Measurements from ENCODE around the gene UGT1A6.

The UGT1A6 gene

DNA sequence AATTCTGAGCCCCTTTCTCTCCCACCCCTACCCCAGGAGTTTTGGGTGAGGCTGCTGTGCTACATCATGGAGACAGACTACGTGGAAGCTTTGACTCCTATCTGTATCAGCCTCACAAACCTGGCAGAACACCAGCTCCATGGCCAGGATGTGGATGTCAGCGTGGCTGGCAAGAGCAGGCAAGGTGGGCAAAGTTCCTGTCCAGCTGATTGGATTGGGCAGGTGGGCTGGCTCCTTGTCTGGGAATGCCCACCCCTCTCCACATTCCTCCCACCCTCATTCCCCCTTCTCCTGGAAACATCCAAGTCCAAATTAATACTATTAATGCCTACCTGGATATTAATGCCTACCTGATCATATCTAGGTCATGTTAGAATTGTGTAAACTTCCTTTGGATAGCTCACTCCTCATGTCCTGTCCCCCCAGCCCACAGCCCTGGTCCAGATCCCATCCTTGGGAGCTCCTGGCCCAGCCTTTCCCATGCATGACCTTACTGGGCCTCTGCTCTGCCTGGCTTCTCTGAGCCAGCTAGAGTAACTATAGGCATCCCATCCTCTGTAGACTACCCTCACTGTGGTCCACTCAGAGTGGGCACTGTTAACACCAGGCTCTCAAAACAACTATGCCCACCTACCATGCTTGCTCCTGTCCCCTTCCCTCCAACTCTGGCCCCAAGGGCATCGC is 109.6 kb downstream of the UGT1A6 start:
- no peak for DNase-seq (ENCODE audit: low read depth)

DNA sequence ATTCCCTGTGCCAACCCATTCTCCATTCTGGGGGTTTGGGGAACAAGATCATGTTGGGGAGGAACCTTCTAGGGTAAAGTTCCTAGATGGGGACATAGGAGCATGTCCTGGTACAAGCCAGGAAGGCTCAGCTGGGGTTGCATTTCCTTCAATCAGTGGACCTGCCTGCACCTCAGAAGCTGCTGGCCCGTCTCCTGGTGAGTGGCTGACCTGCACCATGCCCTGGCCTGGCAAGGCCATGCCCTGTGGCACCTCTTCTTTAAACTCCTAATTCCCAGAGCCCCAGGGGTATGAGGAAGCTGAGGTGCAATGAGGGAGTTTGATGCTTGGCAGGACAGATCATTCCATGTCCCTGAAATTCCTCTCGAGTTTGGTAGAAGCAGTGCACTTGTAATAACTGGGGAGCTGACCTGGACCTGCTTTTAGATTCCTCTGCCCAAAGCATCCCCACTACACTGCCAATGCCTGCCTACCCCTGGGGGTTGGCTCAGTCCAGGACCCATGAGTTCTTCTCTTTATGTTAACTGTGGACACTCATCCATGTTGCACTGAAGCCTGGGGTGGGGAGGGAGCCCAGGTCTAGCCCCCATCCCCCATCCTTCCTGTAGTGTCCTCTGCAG is 110.7 kb downstream of the UGT1A6 start:
- no peak for DNase-seq (ENCODE audit: low read depth)

DNA sequence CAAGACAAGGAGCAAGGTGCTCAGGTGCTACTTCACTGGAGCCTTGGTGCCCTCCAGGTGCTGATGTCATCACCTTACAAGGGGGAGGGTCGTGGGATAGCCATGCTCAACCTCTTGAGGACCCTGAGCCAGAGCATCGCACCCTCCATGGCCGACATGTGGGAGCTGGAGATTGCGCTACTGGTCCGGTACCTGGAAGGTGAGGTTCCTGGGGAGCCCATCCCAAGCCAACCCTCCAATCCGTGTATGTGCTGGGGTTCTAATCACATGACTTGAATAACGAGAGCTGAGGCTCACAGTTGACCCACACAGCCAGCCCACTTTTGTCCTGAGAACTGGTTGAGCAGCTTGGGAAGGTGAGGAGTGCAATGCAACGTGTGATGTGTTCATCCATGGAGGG is 111.3 kb downstream of the UGT1A6 start:
- no peak for DNase-seq (ENCODE audit: low read depth)

DNA sequence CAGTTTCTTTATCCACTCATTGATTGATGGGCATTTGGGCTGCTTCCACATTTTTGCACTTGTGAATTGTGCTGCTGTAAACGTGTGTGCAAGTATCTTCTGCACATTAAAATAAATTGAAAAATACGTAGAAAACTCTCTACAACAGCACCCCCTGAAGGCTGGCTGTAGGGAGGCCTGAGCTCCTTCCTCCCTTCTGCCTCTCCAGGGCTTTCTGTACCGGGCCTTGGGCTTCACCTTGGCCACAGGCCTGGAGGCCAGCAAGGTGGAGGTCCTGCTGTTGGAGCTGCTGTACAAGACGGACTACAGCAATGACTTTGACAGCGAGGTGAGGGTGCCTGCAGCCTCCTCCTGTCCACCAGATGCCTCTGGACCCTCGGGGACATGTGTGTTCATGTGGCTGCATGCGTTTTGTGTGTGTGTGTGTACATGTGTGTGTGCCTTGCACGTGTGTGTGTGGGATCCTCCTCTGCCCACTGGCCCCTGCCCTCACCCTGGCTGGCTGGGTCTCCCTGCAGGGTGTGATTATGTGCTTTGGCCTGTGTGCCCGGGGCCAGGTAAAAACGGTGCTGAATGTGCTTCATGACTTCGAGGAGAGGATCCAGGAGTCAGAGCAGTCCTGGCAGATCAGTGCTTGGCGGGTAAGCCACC is 114.7 kb downstream of the UGT1A6 start:
- no peak for DNase-seq (ENCODE audit: low read depth)

DNA sequence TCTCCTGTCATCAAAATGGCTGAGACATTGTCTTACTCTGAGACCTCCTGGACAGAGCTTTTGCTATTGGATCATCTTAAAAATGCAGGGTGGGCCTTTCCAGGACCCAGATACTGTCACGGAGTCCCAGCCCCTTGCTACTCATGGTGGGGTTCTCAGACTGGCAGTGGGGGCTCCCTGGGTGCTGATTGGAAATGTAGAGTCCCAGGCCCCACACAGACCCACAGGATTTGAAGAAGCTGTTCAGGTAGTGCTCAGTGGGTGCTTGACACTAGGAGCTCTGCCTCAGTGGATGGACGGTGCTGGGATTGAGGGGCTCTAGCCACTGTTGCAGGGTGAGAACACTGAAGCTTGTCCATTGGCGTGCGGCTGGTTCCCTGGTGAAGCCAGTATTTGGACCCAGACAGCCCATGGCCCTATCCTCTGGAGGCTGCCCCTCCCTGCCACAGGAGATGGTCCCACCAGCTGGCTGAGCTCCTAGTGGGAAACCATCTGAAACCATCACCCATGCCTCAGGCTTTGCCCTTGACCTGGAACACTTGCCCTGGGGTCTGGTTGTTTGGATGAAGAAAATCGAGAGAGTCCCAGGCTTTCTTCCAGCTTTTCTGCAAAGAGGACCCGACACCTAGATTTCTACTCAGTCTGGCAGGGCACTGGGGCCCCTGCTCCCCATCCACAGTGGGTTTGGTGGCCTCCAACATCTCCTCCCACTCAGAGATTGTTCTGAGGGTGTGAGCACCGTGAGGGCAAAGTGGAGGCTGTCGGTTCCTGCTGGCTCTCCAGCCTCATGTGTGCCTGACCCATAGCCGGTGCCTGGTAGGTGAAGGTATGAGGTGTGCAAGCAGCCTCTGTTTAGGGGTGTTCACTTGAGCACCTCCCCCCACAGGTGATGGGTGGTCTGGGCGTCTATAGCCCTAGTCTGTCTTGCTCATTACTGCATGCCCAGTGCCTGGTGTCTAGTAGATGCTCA is 115.6 kb downstream of the UGT1A6 start:
- DNase-seq (ENCODE audit: low read depth), result no peak

DNA sequence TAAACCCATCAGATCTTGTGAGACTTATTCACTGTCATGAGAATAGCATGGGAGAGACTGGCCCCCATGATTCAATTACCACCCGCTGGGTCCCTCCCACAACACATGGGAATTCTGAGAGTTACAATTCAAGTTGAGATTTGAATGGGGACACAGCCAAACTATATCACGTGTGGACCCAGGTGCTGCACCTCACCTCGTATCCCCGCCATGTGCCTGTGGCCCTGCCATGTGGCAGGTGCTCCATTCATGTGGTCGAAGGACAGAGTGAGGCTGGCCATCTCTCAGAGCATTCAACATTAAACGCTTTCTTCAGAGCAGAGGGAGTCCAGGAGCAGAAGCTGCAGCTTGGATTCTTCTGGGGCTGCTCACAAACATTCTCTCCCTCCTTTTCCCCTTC is 117.7 kb downstream of the UGT1A6 start:
- no peak for DNase-seq (ENCODE audit: low read depth)

DNA sequence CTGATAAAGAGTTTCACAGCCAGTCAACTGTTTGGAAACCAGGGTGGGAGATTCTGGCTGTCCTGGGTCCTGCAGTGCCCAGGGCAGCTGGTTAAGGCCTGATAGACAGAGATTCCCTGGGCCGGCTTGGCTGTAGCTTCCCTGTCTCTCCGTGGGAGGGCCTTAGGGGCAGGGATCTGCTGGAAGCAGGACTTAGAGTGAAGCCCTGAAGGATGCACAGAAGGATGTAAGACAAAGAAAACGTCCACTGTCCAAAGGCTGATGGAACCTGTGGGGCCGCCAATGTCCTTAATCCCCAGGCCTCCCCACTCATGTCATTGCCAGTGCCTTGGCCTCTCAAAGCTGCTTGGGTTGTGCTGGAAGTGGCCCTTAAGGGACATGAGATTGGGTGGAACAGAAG is 118.4 kb downstream of the UGT1A6 start:
- DNase-seq (ENCODE audit: low read depth), result no peak

DNA sequence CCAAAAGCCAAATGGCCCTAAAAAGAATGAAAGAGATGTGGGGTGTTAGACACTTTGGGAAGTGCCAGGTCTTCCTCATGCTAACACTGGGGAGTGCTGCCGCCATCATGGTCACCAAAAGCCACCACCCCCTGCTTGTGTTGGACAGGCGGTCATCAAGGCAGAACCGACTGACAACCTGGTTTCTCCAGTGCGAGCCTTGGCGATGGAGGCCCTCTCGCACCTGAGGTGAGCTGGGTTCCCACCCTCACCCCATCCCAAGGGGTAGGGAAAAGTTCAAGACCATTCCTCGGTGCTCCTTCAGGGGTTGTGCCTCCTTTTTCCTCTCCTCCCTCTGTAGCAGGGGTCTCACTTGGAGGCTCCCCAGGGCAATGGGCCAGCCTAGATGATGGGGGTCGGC is 119.0 kb downstream of the UGT1A6 start:
- no peak for DNase-seq (ENCODE audit: low read depth)

DNA sequence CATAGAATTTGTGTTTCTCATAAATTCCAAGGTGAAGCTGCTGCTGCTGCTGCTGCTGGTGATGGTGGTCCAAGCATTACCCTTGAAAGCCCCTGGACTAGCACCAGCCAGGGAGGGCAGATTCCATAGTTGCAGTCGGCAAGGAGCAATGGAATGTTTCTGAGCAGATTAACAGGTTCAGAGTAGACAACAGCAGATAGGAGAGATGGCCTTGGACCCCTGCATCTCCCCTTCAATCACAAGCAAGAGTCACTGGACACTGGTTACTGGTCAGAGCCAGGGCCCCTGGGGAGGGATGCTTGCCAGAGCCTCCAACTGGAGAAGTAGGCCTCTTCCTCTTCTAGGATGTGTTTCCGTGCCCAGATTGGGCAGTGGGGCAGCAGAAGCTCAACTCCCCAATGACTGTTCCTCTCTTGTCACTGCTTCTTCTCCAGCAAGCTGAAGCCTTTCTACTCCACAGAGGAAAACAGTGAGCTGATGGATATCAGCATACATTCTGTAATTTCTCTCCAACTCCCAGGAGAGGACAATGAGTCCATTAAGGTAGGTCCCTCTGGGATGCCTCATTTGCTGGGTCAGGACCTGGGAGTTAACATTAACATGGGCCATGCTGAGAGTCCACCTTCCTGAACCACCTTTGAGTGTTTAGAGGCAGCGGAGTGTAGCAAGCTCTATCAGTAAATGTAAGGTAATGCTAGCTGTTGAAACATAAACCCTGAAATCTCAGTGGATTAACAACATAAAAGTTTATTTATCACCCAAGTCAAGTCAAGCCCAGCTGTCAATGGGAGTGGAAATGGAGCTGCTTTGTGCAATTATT is 120.8 kb downstream of the UGT1A6 start:
- DNase-seq (ENCODE audit: low read depth), result no peak

DNA sequence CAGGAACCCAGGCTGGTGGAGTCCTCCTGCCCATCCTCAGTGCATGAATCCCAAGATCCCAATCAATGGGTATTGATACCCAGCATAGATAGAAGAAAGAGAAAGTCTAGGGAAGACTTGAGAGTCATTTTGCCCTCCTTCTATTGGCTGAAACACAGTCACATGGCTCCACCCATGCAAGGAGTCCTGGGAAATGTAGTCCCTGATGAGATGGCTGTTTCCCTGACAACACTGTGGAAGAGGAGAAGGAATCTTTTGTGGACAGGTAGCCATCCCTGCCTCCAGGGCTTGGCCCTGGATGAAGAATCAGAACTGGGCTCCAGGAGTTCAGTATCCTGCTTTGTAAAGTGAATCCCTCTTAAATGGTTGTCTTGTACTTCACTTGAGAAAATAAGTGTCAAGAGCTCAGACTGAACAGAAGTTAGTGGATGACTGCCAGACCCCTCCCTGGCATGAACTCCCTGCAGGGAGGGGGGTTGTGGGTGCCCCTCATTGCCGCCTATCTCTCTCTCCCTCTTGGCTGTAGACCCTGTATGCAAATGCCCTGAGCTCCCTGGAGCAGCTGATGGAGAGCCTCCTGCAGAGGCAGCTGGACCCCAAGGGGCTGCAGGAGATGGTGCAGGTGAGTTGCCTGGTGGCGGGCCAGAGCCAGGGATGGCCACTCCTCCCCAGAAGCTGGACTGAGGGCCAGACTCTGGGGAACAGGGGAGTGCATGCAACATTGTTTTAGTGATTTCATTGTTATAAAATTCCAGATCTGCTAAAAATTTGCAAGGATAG is 121.6 kb downstream of the UGT1A6 start:
- no peak for DNase-seq (ENCODE audit: low read depth)

DNA sequence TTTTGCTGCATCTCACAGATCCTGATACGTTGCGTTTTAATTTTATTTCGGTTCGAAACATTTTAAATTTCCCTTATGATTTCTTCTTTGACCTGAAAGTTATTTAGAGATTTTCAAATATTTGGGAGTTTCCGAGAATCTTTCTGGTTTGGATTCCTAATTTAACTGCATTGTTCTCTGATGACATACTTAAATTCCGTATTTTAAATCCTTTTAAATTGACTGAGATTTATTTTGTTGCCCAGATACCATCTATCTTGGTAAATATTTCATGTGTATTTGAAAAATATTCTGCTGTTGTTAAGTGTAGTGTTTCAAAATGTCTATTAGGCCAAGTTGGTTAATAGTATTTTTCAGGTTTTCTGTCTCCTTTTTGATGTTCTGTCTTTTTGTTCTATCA is 123.2 kb downstream of the UGT1A6 start:
- no peak for DNase-seq (ENCODE audit: low read depth)

DNA sequence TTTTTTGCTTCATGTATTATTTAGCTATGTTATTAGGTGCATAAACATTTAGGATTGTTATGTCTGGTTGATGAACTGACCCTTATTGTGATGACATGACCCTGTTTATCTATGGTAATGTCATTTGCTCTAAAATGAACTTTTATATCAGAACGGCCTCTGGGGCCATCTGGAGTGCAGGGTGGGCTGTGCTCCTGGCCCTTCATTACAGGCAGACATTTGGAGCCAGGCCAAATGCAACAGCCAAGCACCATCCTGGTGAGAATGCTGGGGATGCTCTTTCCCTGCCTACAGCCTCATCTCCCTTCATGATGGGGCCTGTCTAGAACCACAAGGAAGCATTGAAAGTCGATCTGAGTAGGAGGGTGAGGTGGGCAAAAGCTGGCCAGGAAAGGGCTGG is 123.6 kb downstream of the UGT1A6 start:
- no peak for DNase-seq (ENCODE audit: low read depth)

DNA sequence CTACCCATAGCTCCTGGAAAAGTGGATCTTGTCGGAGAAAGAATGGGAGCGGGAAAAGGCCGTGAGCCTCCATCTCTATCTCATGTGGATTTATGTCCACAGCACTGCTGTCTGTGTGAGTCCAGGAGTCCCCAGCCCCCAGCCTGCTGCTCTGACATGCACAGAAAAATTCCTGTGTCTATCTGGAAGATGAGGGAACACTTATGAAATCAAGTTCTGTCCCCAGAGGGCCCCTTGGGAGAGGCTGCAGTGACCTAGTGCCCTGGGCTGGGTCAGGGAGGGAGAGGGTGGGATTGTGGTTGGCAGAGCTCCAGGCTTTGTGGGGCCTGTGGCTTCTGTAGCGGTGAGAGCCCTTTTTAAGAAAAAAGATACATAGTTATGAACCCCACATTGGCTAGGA is 124.1 kb downstream of the UGT1A6 start:
- no peak for DNase-seq (ENCODE audit: low read depth)

DNA sequence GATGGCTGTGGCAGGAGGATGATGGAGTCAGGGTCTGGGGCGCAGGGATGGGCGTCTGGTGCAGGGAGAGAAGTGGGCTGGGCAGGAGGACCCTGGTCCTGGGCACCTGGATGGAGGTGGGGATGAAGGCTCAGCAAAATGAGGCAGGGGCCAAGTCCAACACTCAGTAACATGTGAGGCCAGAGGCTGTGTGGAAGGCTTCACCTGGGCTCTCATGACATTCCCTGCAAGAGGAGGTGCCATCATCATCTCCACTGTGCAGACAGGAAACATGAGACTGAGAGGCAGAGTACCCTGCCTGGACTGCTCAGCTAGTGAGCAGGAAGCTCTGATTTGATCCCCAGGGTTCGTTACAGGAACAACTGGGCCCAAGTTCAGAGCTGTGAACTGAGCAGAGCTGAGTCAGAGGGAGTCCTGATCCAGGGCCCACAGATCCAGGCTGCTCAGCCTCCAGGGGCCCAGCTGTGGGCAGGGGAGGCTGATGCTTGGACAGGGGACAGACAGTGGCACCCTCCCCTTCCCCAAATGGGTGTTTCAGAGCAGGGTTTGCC is 124.7 kb downstream of the UGT1A6 start:
- DNase-seq (ENCODE audit: low read depth), result no peak

DNA sequence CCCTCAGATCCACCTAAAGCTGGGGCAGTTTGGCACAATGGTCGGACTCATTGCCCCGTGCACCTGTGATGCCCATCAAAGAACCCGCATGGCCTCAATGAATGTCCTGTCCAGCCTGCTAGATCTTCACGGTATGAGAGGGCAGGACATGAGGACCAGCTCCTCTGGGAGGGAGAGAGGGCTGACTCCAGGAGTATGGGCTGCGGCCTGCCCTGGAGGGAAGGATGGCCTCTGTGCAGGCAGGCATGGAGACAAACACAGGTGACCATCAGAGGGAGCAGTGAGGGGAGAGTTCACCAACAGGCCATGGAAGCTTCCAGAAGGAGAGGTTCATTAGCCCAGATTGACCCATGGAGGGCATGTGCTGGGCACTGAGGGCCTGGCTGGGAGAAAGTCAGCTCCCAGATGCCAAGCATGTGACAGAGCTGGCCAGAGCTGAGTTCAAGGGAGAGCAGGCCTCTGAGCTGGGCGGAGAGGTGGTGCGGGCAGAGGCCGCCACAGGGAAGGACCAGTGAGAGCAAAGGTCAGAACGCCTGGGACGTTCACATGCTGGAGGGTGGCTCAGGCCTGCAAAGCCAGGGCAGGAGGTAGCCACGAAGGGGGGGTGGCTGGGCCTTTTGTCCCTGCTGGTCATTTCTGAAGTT is 125.4 kb downstream of the UGT1A6 start:
- DNase-seq (ENCODE audit: low read depth), result no peak

DNA sequence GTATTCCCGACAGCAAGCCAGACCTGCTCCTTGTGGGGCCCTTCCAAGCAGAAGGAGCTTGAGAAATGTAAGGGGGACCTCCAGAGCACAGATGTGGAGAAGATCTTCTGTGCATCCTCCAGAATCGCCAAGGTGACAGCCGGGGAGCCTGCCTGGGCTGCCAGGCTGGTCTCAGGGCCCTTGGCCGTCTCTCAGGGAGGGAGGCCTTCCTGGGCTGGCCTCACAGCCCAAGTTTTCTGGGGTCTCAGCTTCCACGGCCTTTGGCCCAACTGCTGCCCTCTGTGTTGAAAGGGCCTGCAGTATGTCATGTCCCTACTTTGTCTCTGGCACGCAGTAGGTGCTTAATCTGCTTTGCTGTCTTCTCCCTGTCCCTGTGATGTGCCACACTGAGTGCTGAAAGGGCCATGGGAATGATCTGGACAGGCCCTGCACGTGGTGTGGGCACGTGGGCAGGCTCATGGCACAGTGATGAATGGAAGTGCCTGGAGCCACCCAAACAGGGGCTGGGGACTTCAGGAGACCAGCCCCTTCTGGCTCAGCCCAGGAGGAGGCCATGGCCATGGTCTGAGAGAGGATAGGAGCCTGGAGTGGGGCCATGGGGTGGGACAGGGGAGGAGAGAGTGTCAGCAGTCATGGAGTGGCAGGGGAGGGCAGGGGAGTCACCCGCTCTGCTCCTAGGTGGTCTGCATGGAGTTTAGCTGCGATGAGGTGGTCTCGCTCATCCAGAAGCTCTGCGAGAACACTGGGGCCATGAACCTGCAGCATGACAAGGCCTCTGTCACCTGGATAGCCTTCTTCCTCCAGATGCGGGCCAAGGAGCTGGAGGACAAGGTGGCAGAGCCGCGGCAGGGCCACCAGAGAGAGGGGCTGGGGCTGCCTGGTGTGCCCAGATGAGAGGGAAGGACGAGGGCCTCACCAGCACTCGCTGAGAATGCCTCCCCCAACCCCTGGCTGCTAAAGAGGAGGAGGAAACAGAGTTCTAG is 126.2 kb downstream of the UGT1A6 start:
- no peak for DNase-seq (ENCODE audit: low read depth)

DNA sequence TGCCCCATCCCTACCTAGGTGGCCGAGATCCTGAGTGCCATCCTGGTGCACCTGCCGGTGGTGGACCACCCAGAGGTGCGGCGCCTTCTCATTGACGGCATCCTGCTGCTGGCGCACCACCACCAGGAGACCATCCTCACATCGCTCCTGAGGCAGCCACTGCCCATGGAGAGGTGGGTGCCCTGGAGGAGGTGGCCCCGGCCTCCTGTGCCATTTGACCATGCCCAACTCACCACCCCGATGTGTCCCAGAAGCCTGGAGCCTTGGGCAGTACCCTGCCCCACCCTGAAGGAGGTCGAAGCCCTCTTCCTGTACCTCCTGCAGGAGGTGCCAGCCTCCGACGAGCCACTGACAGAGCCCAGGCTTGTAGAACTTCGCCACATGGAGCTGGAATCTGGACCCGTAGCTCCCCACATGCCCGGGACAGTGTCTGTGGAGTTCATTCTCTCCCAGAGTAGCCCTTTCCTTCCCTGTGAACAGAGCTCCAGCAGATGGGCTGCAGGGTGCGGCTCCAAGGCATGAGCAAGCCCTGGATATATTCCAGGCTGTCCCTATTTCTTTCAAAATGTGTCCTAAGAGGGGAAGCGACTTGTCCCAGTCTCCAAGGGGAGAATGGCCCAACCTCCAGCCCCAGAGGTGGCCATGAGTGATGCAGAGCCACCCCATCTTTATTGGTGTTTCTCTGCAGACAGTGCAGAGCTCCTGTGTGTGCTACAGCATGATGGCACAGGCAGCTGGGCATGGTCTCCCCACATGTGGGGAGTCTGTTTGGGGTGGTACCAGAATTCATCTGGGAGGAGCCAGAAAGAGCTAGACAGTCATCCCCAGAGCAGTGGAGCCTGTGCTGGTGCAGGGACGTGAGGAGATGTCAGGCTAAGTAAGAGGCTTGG is 127.4 kb downstream of the UGT1A6 start:
- no peak for DNase-seq (ENCODE audit: low read depth)

DNA sequence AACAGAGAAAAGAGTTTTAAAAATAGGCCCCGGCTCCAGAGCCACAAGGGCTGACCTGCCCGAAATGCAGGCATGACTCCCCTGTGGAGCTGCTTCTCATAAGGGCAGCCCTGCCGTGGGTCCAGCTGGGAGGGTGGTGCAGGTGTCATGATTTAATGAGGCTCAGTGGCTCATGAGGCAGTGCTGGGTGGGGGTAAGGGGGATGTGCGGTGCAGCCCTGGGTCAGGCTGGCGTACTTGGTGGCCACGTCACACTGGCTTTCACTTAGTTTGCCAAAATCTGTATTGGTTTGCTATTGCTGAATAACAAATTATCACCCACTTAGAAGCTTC is 128.1 kb downstream of the UGT1A6 start:
- no peak for DNase-seq (ENCODE audit: low read depth)

Measured in activated gamma-delta T cell treated with anti-CD3 and anti-CD28 coated beads, Interleukin-2, amount 50 U/mL, for 16 hours (primary cell).